GM12878 (cell line): ENCODE data around the gene KLHL10. TPM values are rescaled to one million over a fixed set of nuclear protein-coding genes. Genes with fewer than 3 reads are reported as not detected.

Experiments used
- ATAC-seq: fragments of 200-7000 bp; cut with Tn5 transposase; 3 replicates; pipeline ENCODE4 v1.9.1; 2020; ENCODE audit warnings: mild to moderate bottlenecking, moderate library complexity
- BruUV-seq: library from RNA; stranded (reverse); fragments of 400-500 nt; replicated peaks from 2 replicates; lab custom pipeline; 2021; lab: Mats Ljungman, UMichigan
- CTCF ChIA-PET: fragments of 300-600 bp; sonication (Branson Sonifier 250); formaldehyde crosslinking; extraction: SDS; loops from one replicate; lab custom pipeline; 2021; ENCODE audit warnings: inconsistent platforms; lab: Yijun Ruan, JAX
- POLR2A ChIA-PET: fragments of 350-600 bp; formaldehyde crosslinking; extraction: SDS; loops from one replicate; lab custom pipeline; 2021; ENCODE audit warnings: inconsistent platforms; lab: Charles Lee
- RAD21 ChIA-PET: fragments of 300-600 bp; sonication (Branson Sonifier 250); formaldehyde crosslinking; loops from one replicate; lab custom pipeline; 2023; ENCODE audit warnings: antibody characterized with exemption; ENCODE audit not compliant: unreplicated experiment; lab: Charles Lee
- SMC1A ChIA-PET: fragments of 300-600 bp; sonication (Branson Sonifier 250); formaldehyde crosslinking; loops from one replicate; lab custom pipeline; 2023; ENCODE audit not compliant: unreplicated experiment, uncharacterized antibody; lab: Charles Lee
- DNase-seq: peaks from one replicate; pipeline ENCODE4 v3.0.0-alpha.2; 2011; ENCODE audit warnings: low read depth, low spot score
- FAIRE-seq: peaks from 3 replicates; lab custom pipeline; 2011; peaks lifted over from hg19 to GRCh38; lab: Jason Lieb, UNC
- H2AFZ ChIP-seq: 2 replicates; pipeline ENCODE4 v1.6.0; 2011; ENCODE audit warnings: low read depth, low read length, control low read depth; ENCODE audit not compliant: control insufficient read depth
- H3K27ac ChIP-seq: 2 replicates; pipeline ENCODE4 v1.5.1; 2011; ENCODE audit warnings: control low read depth; ENCODE audit not compliant: control insufficient read depth, insufficient read depth
- H3K27me3 ChIP-seq, 2 experiments: replicated peaks in 1 of 2; 2 replicates each; pipeline versions ENCODE4 v1.6.0 to v1.6.1; 2011; ENCODE audit warnings: low read length in 1 of 2; ENCODE audit not compliant: control insufficient read depth in 2 of 2, insufficient read depth in 2 of 2
- H3K36me3 ChIP-seq, 2 experiments: 2 replicates each; pipeline ENCODE4 v1.5.1; 2011; ENCODE audit warnings: low read length in 1 of 2; ENCODE audit not compliant: control insufficient read depth in 2 of 2, insufficient read depth in 2 of 2
- H3K4me1 ChIP-seq: 2 replicates; pipeline ENCODE4 v1.6.1; 2011; ENCODE audit warnings: mild to moderate bottlenecking, low read length, moderate library complexity, mixed read lengths; ENCODE audit not compliant: control insufficient read depth, insufficient read depth
- H3K4me2 ChIP-seq: 2 replicates; pipeline ENCODE4 v1.6.0; 2011; ENCODE audit warnings: control low read depth; ENCODE audit not compliant: control insufficient read depth, insufficient read depth
- H3K4me3 ChIP-seq: fragments of 200-600 bp; sonication (generic); 2 replicates; pipeline ENCODE4 v1.5.1; 2016
- H3K79me2 ChIP-seq: 2 replicates; pipeline ENCODE4 v1.6.0; 2011; ENCODE audit warnings: low read length; ENCODE audit not compliant: control insufficient read depth, insufficient read depth
- H3K9ac ChIP-seq: 2 replicates; pipeline ENCODE4 v1.8.0; 2011; ENCODE audit warnings: low read length, control low read depth, mixed read lengths; ENCODE audit not compliant: control insufficient read depth, insufficient read depth
- H3K9me3 ChIP-seq: replicated peaks from 3 replicates; pipeline ENCODE4 v1.5.1; 2011; ENCODE audit warnings: mild to moderate bottlenecking, low read length; ENCODE audit not compliant: control insufficient read depth, insufficient read depth
- H4K20me1 ChIP-seq: 2 replicates; pipeline ENCODE4 v1.6.0; 2011; ENCODE audit not compliant: control insufficient read depth, insufficient read depth
- GATAD2B ChIP-seq: fragments of 450-650 bp; conservative IDR thresholded peaks from 2 replicates; pipeline ENCODE4 v1.6.1; 2017; ENCODE audit warnings: low read depth, mild to moderate bottlenecking, moderate library complexity
- MYB ChIP-seq: fragments of 150-350 bp; IDR thresholded peaks from 2 replicates; pipeline ENCODE4 v1.6.1; 2014; ENCODE audit warnings: mild to moderate bottlenecking, low read depth, low read length, borderline replicate concordance
- MYC ChIP-seq: IDR thresholded peaks from 2 replicates; pipeline ENCODE4 v1.6.1; 2011; ENCODE audit warnings: mild to moderate bottlenecking, low read length, moderate library complexity, inconsistent platforms; ENCODE audit not compliant: insufficient read depth, insufficient replicate concordance, insufficient read length, severe bottlenecking
- TBL1XR1 ChIP-seq: IDR thresholded peaks from 2 replicates; pipeline ENCODE4 v1.6.1; 2012; ENCODE audit warnings: low read depth, low read length, improper control_type of control experiment
- WGBS: methylation state at CpG from one replicate; pipeline ENCODE4 v1.1.6; 2016; ENCODE audit warnings: low lambda C conversion rate; ENCODE audit not compliant: insufficient replicate concordance, insufficient coverage; ENCODE audit errors: missing lambda C conversion rate; 5-methylcytosine and 5-hydroxymethylcytosine counted together
- in situ Hi-C: fragments of 300-500 bp; cut with MboI; formaldehyde crosslinking; loops from 9 replicates; pipeline ENCODE4 v1.14.3; 2018; ENCODE audit warnings: mixed read lengths
- intact Hi-C: fragments of 100-400 bp; cut with micrococcal nuclease; formaldehyde crosslinking; loops from one replicate; pipeline ENCODE4 v1.14.2; 2022; ENCODE audit not compliant: unreplicated experiment
- polyA plus RNA-seq, 11 experiments: library from polyadenylated mRNA; depleted of rRNA in 4 of 11; unstranded in 6 of 11; stranded (reverse) in 5 of 11; fragments of >200 nt; fragmentation: Nextera tagmentation in 4 of 11; fragmentation: Illumina TruSeq in 1 of 11; extraction: Ambion mirVana in 4 of 11; extraction: Trizol in 1 of 11; gene quantifications; 1 replicate in 1 of 11; 2 replicates in 10 of 11; pipeline versions ENCODE4 v1.2.1 to v1.2.3, GENCODE V29; 2011 to 2016; ENCODE audit warnings: inconsistent platforms in 2 of 11, missing spikeins in 2 of 11, low read depth in 1 of 11
- total RNA-seq, 4 experiments: library from RNA; depleted of rRNA in 3 of 4; stranded (reverse); fragments of >200 nt in 3 of 4; fragmentation: Illumina TruSeq in 1 of 4; extraction: Trizol in 1 of 4; gene quantifications; 2 replicates each; pipeline versions ENCODE4 v1.2.1 to v1.2.3, GENCODE V29; 2013 to 2021
- TF ChIP-seq, protein P1 (sequence below): fragments of 450-650 bp; conservative IDR thresholded peaks from 2 replicates; pipeline ENCODE4 v1.6.1; 2017; ENCODE audit warnings: mild to moderate bottlenecking, moderate library complexity

Gene KLHL10
- total and polyA plus RNA-seq, 10 of the 15 experiments (the other 5 are each of a cell fraction or from before 2014, with no cell fraction given), result 0.13 to 0.62 (median 0.20) TPM; not detected in 4

- no peak for DNase-seq
- 50% methylated on average over 17 of the region's 18 CpGs for WGBS
- intact Hi-C loops (loop anchor here (1.0 kb wide), 1 partner anchor 62 kb away; no protein-coding TSS in a partner anchor), in situ Hi-C loops (loop anchor here (5.0 kb wide), 1 partner anchor 58 kb away; no protein-coding TSS in a partner anchor)
- peak; percentile 44 for ATAC-seq
- ChIA-PET CTCF (interaction anchor here (0.6 to 4.4 kb wide), 17 partner anchors 10 to 1387 kb away, joined by 3 to 25 read pairs (median 3); partner anchors contain the start of genes JUP and P3H4), SMC1A (interaction anchor here (0.9 to 2.5 kb wide), 2 partner anchors 20 to 63 kb away, joined by 3 to 9 read pairs; no protein-coding TSS in a partner anchor), RAD21 (interaction anchor here (0.6 to 2.7 kb wide), 4 partner anchors 15 to 312 kb away, joined by 3 to 12 read pairs (median 5); partner anchors contain the start of gene JUP), POLR2A (interaction anchor here (0.6 to 1.2 kb wide), 2 partner anchors 10 to 120 kb away, joined by 5 to 8 read pairs; no protein-coding TSS in a partner anchor)
- Histone ChIP-seq H3K79me2 (no peaks in the 10 kb centered on the region), H3K4me3 (no peak overlapping the region), H3K4me1 (no peaks in the 10 kb centered on the region), H3K9me3 (no peaks in the 10 kb centered on the region), H3K27me3 (no peaks in the 10 kb centered on the region), H3K36me3 (no peaks in the 10 kb centered on the region), H3K27ac (no peak overlapping the region), H3K4me2 (no peak overlapping the region), H4K20me1 (no peaks in the 10 kb centered on the region), H3K9ac (no peak overlapping the region), H2AFZ (peak overlapping the region; percentile 29; the same call in 1 of the 2 replicates)
- TF ChIP-seq TBL1XR1 (no peak), GATAD2B (no peak), MYB (no peak), MYC (no peak)
- TF ChIP-seq, protein P1, sequence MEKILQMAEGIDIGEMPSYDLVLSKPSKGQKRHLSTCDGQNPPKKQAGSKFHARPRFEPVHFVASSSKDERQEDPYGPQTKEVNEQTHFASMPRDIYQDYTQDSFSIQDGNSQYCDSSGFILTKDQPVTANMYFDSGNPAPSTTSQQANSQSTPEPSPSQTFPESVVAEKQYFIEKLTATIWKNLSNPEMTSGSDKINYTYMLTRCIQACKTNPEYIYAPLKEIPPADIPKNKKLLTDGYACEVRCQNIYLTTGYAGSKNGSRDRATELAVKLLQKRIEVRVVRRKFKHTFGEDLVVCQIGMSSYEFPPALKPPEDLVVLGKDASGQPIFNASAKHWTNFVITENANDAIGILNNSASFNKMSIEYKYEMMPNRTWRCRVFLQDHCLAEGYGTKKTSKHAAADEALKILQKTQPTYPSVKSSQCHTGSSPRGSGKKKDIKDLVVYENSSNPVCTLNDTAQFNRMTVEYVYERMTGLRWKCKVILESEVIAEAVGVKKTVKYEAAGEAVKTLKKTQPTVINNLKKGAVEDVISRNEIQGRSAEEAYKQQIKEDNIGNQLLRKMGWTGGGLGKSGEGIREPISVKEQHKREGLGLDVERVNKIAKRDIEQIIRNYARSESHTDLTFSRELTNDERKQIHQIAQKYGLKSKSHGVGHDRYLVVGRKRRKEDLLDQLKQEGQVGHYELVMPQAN, result no peak
- no TSS peak for BruUV-seq
- FAIRE-seq, result no peak
Measured at GRCh38 chr17:41800601-41801373, 36.8 kb upstream of the KLHL10 start.
